Measurements from ENCODE around the gene ASGR1. TPM values are rescaled to one million over a fixed set of nuclear protein-coding genes. Genes with fewer than 3 reads are reported as not detected.
"Not testable (repeated sequence)": the region's sequence is repeated elsewhere in the genome, so short reads cannot be mapped to it uniquely, and the experiment has no call there.

Gene ASGR1
- polyA plus RNA-seq, 3 donors, result 82.0 to 126 (median 114) TPM

GRCh38 chr17:7166873-7167272, 12.3 kb downstream of the ASGR1 start:
- intact Hi-C loops (cut with micrococcal nuclease), result no loop called here
- Histone ChIP-seq H3K36me3 (replicated peaks in 1 of 2; ENCODE audit: control insufficient read depth in 1 of 2, insufficient read depth in 2 of 2, low read length in 2 of 2) (peaks cover 0 to 8% of the 10 kb centered on the region in 2 donors), H3K27me3 (ENCODE audit: control insufficient read depth in 2 of 2, insufficient read depth in 2 of 2, low read length in 2 of 2) (no peaks in the 10 kb centered on the region), H3K4me1 (ENCODE audit: control insufficient read depth in 1 of 2, insufficient read depth in 2 of 2, low read length in 2 of 2) (peaks cover 65 to 76% of the 10 kb centered on the region in 2 donors), H3K4me2 (replicated peaks; ENCODE audit: extremely low read depth, low read length, poor library complexity, severe bottlenecking) (no peak overlapping the region), H3K27ac (ENCODE audit: low read depth in 1 of 2, low read length in 2 of 2) (peak overlapping the region; percentile 8 to 82), H3K9me3 (replicated peaks in 1 of 2; ENCODE audit: control insufficient read depth in 1 of 2, insufficient read depth in 1 of 2, low read length in 2 of 2) (no peaks in the 10 kb centered on the region), H2AFZ (ENCODE audit: insufficient read depth, low read depth, low read length, poor library complexity, severe bottlenecking) (no peak overlapping the region), H4K20me1 (ENCODE audit: insufficient read depth, low read length) (no peaks in the 10 kb centered on the region), H3K9ac (ENCODE audit: insufficient read depth, low read length, poor library complexity, severe bottlenecking) (no peak overlapping the region), H3K79me2 (ENCODE audit: insufficient read depth, low read length) (peaks cover 44% of the 10 kb centered on the region), H3K4me3 (replicated peaks in 1 of 3; ENCODE audit: low read depth in 2 of 3, low read length in 3 of 3) (peak overlapping the region in 1 of 3 experiments; percentile 51)
- H3K27ac Mint-ChIP-seq, result peak overlapping the region in 5 of 7 donors; percentile 32 to 94 (median 83)
- H3K36me3 Mint-ChIP-seq, result peaks cover 24 to 49% of the 10 kb centered on the region in 2 donors
- DNase-seq, result no peak
- peaks cover 55% of the 10 kb centered on the region for H3K4me1 Mint-ChIP-seq
- H3K4me3 Mint-ChIP-seq, result no peak overlapping the region
- H3K9me3 Mint-ChIP-seq, result peaks cover 0 to 13% (median 0%) of the 10 kb centered on the region in 7 donors
- 97% methylated on average over 7 of the region's 7 CpGs for WGBS (ENCODE audit: insufficient coverage)
- peaks cover 0 to 5% (median 0%) of the 10 kb centered on the region in 3 donors for H3K27me3 Mint-ChIP-seq (ENCODE audit: low read depth in 3 of 3)
- TF ChIP-seq CTCF (IDR thresholded peaks at IDR 0.05), result no peak

GRCh38 chr17:7159571-7159970, 19.6 kb downstream of the ASGR1 start:
- H3K4me3 Mint-ChIP-seq; H4K20me1 ChIP-seq (ENCODE audit: insufficient read depth, low read length); H3K4me3 ChIP-seq (replicated peaks in 1 of 3; ENCODE audit: low read depth in 2 of 3, low read length in 3 of 3); H3K9me3 ChIP-seq (replicated peaks in 1 of 2; ENCODE audit: control insufficient read depth in 1 of 2, insufficient read depth in 1 of 2, low read length in 2 of 2); H3K79me2 ChIP-seq (ENCODE audit: insufficient read depth, low read length); intact Hi-C loops (cut with micrococcal nuclease); H3K27me3 ChIP-seq (ENCODE audit: control insufficient read depth in 2 of 2, insufficient read depth in 2 of 2, low read length in 2 of 2); DNase-seq; H3K27me3 Mint-ChIP-seq (ENCODE audit: low read depth in 3 of 3); H3K9ac ChIP-seq (ENCODE audit: insufficient read depth, low read length, poor library complexity, severe bottlenecking); H3K4me2 ChIP-seq (replicated peaks; ENCODE audit: extremely low read depth, low read length, poor library complexity, severe bottlenecking); H3K27ac ChIP-seq (ENCODE audit: low read depth in 1 of 2, low read length in 2 of 2); H3K36me3 ChIP-seq (replicated peaks in 1 of 2; ENCODE audit: control insufficient read depth in 1 of 2, insufficient read depth in 2 of 2, low read length in 2 of 2): not testable (repeated sequence)
- Mint-ChIP-seq H3K36me3 (peaks cover 13 to 39% of the 10 kb centered on the region in 2 donors), H3K9me3 (peaks cover 4 to 13% (median 5%) of the 10 kb centered on the region in 7 donors), H3K4me1 (peaks cover 37% of the 10 kb centered on the region), H3K27ac (peak overlapping the region in 2 of 7 donors; percentile 58 to 72)
- peaks cover 21 to 32% of the 10 kb centered on the region in 2 donors for H3K4me1 ChIP-seq (ENCODE audit: control insufficient read depth in 1 of 2, insufficient read depth in 2 of 2, low read length in 2 of 2)
- H2AFZ ChIP-seq (ENCODE audit: insufficient read depth, low read depth, low read length, poor library complexity, severe bottlenecking), result peak overlapping the region; percentile 12
- 0% methylated on average over 1 of the region's 10 CpGs for WGBS (ENCODE audit: insufficient coverage)

GRCh38 chr17:7158424-7158823, 20.7 kb downstream of the ASGR1 start:
- Mint-ChIP-seq H3K36me3 (peaks cover 14 to 29% of the 10 kb centered on the region in 2 donors), H3K4me3 (peak overlapping the region in 1 of 2 donors; percentile 57), H3K9me3 (peaks cover 4 to 13% (median 5%) of the 10 kb centered on the region in 7 donors), H3K4me1 (peaks cover 41% of the 10 kb centered on the region), H3K27ac (peak overlapping the region; percentile 50 to 90 (median 79))
- H4K20me1 ChIP-seq (ENCODE audit: insufficient read depth, low read length); H3K79me2 ChIP-seq (ENCODE audit: insufficient read depth, low read length); H3K9ac ChIP-seq (ENCODE audit: insufficient read depth, low read length, poor library complexity, severe bottlenecking); H3K9me3 ChIP-seq (replicated peaks in 1 of 2; ENCODE audit: control insufficient read depth in 1 of 2, insufficient read depth in 1 of 2, low read length in 2 of 2); H3K36me3 ChIP-seq (replicated peaks in 1 of 2; ENCODE audit: control insufficient read depth in 1 of 2, insufficient read depth in 2 of 2, low read length in 2 of 2); H2AFZ ChIP-seq (ENCODE audit: insufficient read depth, low read depth, low read length, poor library complexity, severe bottlenecking); H3K27me3 Mint-ChIP-seq (ENCODE audit: low read depth in 3 of 3); intact Hi-C loops (cut with micrococcal nuclease); H3K4me3 ChIP-seq (replicated peaks in 1 of 3; ENCODE audit: low read depth in 2 of 3, low read length in 3 of 3); H3K27me3 ChIP-seq (ENCODE audit: control insufficient read depth in 2 of 2, insufficient read depth in 2 of 2, low read length in 2 of 2); H3K4me2 ChIP-seq (replicated peaks; ENCODE audit: extremely low read depth, low read length, poor library complexity, severe bottlenecking): not testable (repeated sequence)
- 28% methylated on average over 3 of the region's 10 CpGs for WGBS (ENCODE audit: insufficient coverage)
- Histone ChIP-seq H3K4me1 (ENCODE audit: control insufficient read depth in 1 of 2, insufficient read depth in 2 of 2, low read length in 2 of 2) (peaks cover 21 to 26% of the 10 kb centered on the region in 2 donors), H3K27ac (ENCODE audit: low read depth in 1 of 2, low read length in 2 of 2) (peak overlapping the region; percentile 18 to 41)
- peak in 1 of 3 donors; percentile 38 for DNase-seq
